ENCODE data around the gene GIMAP7.
"Not testable (repeated sequence)": the region's sequence is repeated elsewhere in the genome, so short reads cannot be mapped to it uniquely, and the experiment has no call there.

The GIMAP7 gene

GRCh38 chr7:150514748-150515222 lies at the start of gene GIMAP7:
Gene GIMAP7, plus strand, starts transcription at chr7:150514872. Its CDS starts 5,103 bp downstream, at chr7:150519975.
- DNase-seq = no peak

- no peak for DNase-seq
These were observed 49.7 kb upstream of the GIMAP7 start for GRCh38 chr7:150464962-150465361.

- DNase-seq = no peak
These were observed 49.3 kb upstream of the GIMAP7 start for GRCh38 chr7:150465414-150465813.

GRCh38 chr7:150466477-150466876 lies 48.2 kb upstream of the GIMAP7 start:
- no peak for DNase-seq

GRCh38 chr7:150468241-150468640 lies 46.4 kb upstream of the GIMAP7 start:
- DNase-seq = no peak

GRCh38 chr7:150471886-150472285 lies 42.8 kb upstream of the GIMAP7 start:
- no peak for DNase-seq

GRCh38 chr7:150473902-150474301 lies 40.8 kb upstream of the GIMAP7 start:
- no peak for DNase-seq

GRCh38 chr7:150476285-150476684 lies 38.4 kb upstream of the GIMAP7 start:
- no peak for DNase-seq

- DNase-seq = no peak
These were observed 37.6 kb upstream of the GIMAP7 start for GRCh38 chr7:150476819-150477631.

- no peak for DNase-seq
These were observed 35.5 kb upstream of the GIMAP7 start for GRCh38 chr7:150479023-150479716.

GRCh38 chr7:150481186-150481920 lies 33.3 kb upstream of the GIMAP7 start:
- DNase-seq = no peak

GRCh38 chr7:150481922-150482321 lies 32.8 kb upstream of the GIMAP7 start:
- no peak for DNase-seq

GRCh38 chr7:150483514-150483913 lies 31.2 kb upstream of the GIMAP7 start:
- not testable (repeated sequence) for DNase-seq

GRCh38 chr7:150484071-150484470 lies 30.6 kb upstream of the GIMAP7 start:
- DNase-seq = not testable (repeated sequence)

GRCh38 chr7:150487625-150488024 lies 27.0 kb upstream of the GIMAP7 start:
- DNase-seq = no peak

GRCh38 chr7:150489782-150490181 lies 24.9 kb upstream of the GIMAP7 start:
- no peak for DNase-seq

GRCh38 chr7:150493442-150493841 lies 21.2 kb upstream of the GIMAP7 start:
- not testable (repeated sequence) for DNase-seq

GRCh38 chr7:150502519-150502918 lies 12.2 kb upstream of the GIMAP7 start:
- DNase-seq = no peak

- DNase-seq = no peak
These were observed 11.5 kb upstream of the GIMAP7 start for GRCh38 chr7:150503155-150503554.

- DNase-seq = no peak
These were observed 11.1 kb upstream of the GIMAP7 start for GRCh38 chr7:150503581-150503980.

GRCh38 chr7:150507947-150508602 lies 6.6 kb upstream of the GIMAP7 start:
- DNase-seq = no peak

- DNase-seq = no peak
These were observed 3.6 kb upstream of the GIMAP7 start for GRCh38 chr7:150511048-150511447.

GRCh38 chr7:150513758-150514157 lies 914 bp upstream of the GIMAP7 start:
- no peak for DNase-seq
